Glutamatergic neuron (in vitro differentiated cells): ENCODE data around the gene FRMD4A. TPM values are rescaled to one million over a fixed set of nuclear protein-coding genes. Genes with fewer than 3 reads are reported as not detected.
A peak's percentile ranks its signal among the peaks of the same experiment; 100 is the strongest.
"Not testable (repeated sequence)": the region's sequence is repeated elsewhere in the genome, so short reads cannot be mapped to it uniquely, and the experiment has no call there.

Experiments used
- DNase-seq: peaks from one replicate; pipeline ENCODE4 v3.0.0; 2022
- H3K27ac Mint-ChIP-seq: one replicate; pipeline ENCODE4 v1.8.0; 2020; ENCODE audit warnings: mild to moderate bottlenecking, mixed read lengths, inconsistent platforms; ENCODE audit not compliant: unreplicated experiment
- H3K27me3 Mint-ChIP-seq: one replicate; pipeline ENCODE4 v1.8.0; 2020; ENCODE audit warnings: mild to moderate bottlenecking, moderate library complexity, mixed read lengths, inconsistent platforms; ENCODE audit not compliant: unreplicated experiment
- H3K36me3 Mint-ChIP-seq: one replicate; pipeline ENCODE4 v1.8.0; 2020; ENCODE audit warnings: mild to moderate bottlenecking, mixed read lengths, inconsistent platforms; ENCODE audit not compliant: unreplicated experiment
- H3K4me1 Mint-ChIP-seq: one replicate; pipeline ENCODE4 v1.8.0; 2020; ENCODE audit warnings: mild to moderate bottlenecking, low read depth, mixed read lengths, inconsistent platforms; ENCODE audit not compliant: unreplicated experiment
- H3K4me3 Mint-ChIP-seq: one replicate; pipeline ENCODE4 v1.8.0; 2020; ENCODE audit warnings: mild to moderate bottlenecking, mixed read lengths, inconsistent platforms; ENCODE audit not compliant: unreplicated experiment
- H3K9me3 Mint-ChIP-seq: one replicate; pipeline ENCODE4 v1.8.0; 2020; ENCODE audit warnings: mild to moderate bottlenecking, moderate library complexity, mixed read lengths, inconsistent platforms; ENCODE audit not compliant: unreplicated experiment
- total RNA-seq: library from RNA; stranded (reverse); fragmentation: NEBNext Ultra II Directional; extraction: Animal tissue kit (Norgen Biotek cat#: 25700); gene quantifications from one replicate; pipeline ENCODE4 v1.2.1, GENCODE V29; 2021; ENCODE audit not compliant: unreplicated experiment
- TF ChIP-seq, protein P1 (sequence below): fragments of 200-600 bp; sonication (generic); IDR thresholded peaks from one replicate; pipeline ENCODE4 v1.5.0; 2021; ENCODE audit not compliant: partially characterized antibody, unreplicated experiment

FRMD4A gene
- total RNA-seq, 1 donor from 2014 or later = 70.6 TPM

DNA sequence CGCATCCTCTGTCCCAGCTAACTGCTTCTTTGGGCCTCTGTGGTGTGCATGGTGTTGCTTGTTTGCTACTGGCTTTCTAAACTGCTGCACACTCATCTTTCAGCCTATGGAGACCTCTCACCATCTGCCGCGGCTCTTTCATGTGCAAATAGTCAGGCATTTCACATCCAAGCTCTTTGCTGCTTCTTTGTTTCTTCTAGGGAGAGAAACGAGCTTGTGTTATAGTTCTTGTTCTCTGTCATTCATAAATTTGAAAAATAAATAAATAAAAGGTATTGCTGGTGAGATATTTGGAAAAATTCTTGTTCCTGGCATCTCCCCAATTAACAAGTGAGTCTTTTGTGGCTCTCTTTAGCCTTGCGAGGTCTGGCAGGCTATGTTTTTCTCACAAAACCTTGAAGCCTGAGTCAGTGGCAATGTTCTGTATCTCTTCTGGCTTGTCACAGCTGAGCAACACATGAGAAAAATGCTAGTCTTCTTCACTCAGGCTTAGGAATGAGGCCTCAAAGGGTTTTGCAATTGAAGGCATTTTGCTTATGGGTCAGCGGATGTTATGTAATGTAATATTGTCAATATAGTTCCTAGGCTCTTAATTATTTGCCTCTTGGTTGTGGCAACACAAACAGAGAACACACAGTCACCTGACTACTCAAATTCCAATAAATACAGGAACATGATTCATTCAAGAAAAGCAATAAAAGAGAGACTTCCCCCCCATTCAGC, 274.0 kb downstream of the FRMD4A start:
- peaks cover 5% of the 10 kb centered on the region for H3K27me3 Mint-ChIP-seq
- DNase-seq = peak; percentile 53

DNA sequence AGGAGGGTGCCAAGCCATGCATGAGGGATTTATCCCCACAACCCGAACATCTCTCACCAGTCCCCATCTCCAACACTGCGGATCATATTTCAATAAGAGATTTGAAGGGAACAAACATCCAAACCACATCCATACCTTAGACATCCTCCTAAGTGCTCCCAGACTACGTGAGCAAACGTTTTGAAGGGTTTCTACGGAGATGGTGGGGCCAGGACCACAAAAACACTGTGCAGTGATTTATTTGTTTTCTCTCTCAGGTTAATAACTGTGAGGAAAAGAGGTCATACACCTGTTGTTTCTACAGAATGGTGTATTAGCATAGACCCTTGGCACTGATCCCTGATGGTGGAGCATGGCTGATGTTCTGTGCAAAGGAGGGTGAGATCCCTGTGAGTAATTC, 277.8 kb downstream of the FRMD4A start:
- TF ChIP-seq, protein P1, sequence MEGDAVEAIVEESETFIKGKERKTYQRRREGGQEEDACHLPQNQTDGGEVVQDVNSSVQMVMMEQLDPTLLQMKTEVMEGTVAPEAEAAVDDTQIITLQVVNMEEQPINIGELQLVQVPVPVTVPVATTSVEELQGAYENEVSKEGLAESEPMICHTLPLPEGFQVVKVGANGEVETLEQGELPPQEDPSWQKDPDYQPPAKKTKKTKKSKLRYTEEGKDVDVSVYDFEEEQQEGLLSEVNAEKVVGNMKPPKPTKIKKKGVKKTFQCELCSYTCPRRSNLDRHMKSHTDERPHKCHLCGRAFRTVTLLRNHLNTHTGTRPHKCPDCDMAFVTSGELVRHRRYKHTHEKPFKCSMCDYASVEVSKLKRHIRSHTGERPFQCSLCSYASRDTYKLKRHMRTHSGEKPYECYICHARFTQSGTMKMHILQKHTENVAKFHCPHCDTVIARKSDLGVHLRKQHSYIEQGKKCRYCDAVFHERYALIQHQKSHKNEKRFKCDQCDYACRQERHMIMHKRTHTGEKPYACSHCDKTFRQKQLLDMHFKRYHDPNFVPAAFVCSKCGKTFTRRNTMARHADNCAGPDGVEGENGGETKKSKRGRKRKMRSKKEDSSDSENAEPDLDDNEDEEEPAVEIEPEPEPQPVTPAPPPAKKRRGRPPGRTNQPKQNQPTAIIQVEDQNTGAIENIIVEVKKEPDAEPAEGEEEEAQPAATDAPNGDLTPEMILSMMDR = no peak
- H3K4me1 Mint-ChIP-seq = peaks cover 14% of the 10 kb centered on the region
- no peak for DNase-seq
- H3K27ac Mint-ChIP-seq = no peak overlapping the region
- peaks cover 9% of the 10 kb centered on the region for H3K36me3 Mint-ChIP-seq
- no peak overlapping the region for H3K4me3 Mint-ChIP-seq
- H3K9me3 Mint-ChIP-seq = peaks cover 2% of the 10 kb centered on the region
- peaks cover 8% of the 10 kb centered on the region for H3K27me3 Mint-ChIP-seq

More for the DNA sequence above, 274.0 kb downstream of the FRMD4A start:
- H3K9me3 Mint-ChIP-seq = peaks cover 2% of the 10 kb centered on the region
- peak overlapping the region; percentile 86 for H3K27ac Mint-ChIP-seq
- no peak overlapping the region for H3K4me3 Mint-ChIP-seq
- peaks cover 14% of the 10 kb centered on the region for H3K4me1 Mint-ChIP-seq
- TF ChIP-seq, protein P1 = no peak
- peaks cover 9% of the 10 kb centered on the region for H3K36me3 Mint-ChIP-seq

DNA sequence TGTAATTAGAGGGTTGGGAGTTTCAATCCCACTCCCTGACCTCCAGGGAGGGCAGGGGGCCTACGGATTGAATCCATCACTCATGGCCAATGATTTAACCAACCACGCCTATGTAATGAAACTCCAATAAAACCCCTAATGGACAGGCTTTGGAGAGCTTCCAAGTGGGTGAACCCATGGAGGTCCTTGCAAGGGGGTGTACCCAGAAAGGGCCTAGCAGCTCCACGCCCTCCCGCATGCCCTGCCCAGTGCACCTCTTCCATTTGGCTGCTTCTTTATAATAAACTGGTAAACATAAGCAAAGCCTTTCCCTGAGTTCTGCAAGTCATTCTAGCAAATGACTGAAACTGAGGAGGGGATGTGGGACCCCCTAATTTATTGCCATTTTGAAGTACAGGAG, 280.1 kb downstream of the FRMD4A start:
- no peak overlapping the region for H3K27ac Mint-ChIP-seq
- TF ChIP-seq, protein P1 = no peak

DNA sequence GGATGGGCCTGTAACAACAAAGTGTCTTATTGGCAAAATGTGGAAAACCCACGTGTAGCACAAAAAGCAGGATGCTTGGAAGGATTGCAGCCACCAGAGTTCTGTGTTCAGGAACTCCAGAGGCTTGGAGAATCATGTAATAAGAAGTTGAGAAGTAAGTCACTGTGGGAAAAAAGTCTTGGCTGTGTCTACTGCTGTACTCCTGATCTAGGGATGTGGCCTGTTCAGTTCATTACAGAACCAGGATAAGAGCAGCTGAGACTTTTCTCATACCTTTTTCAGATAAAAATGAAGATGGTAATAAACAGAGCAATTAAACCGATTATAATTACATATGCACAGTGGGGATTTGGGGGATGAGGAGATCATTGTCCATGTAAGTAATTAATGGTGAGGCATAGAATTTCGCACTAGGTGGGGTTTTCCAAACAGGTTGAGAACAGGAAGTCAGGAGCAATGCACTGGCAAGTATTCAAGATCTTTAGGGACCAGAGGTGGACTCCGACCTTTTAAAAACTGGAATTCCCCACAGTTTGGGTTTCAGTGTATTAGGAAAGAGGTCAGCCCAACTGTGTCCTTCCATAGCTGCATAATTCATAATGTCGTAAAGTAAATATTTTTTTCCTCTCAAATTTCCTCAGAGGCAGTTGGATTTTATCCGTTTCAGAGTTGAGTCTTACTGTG, 281.7 kb downstream of the FRMD4A start:
- H3K27me3 Mint-ChIP-seq = peaks cover 10% of the 10 kb centered on the region
- H3K27ac Mint-ChIP-seq = no peak overlapping the region
- DNase-seq = no peak
- H3K4me3 Mint-ChIP-seq = no peak overlapping the region
- no peaks in the 10 kb centered on the region for H3K36me3 Mint-ChIP-seq
- H3K9me3 Mint-ChIP-seq = peaks cover 2% of the 10 kb centered on the region
- H3K4me1 Mint-ChIP-seq = no peaks in the 10 kb centered on the region
- TF ChIP-seq, protein P1 = no peak

More for the DNA sequence above, 280.1 kb downstream of the FRMD4A start:
- no peaks in the 10 kb centered on the region for H3K4me1 Mint-ChIP-seq
- no peak for DNase-seq
- H3K27me3 Mint-ChIP-seq = peaks cover 8% of the 10 kb centered on the region
- peaks cover 9% of the 10 kb centered on the region for H3K36me3 Mint-ChIP-seq
- no peak overlapping the region for H3K4me3 Mint-ChIP-seq
- peaks cover 2% of the 10 kb centered on the region for H3K9me3 Mint-ChIP-seq

DNA sequence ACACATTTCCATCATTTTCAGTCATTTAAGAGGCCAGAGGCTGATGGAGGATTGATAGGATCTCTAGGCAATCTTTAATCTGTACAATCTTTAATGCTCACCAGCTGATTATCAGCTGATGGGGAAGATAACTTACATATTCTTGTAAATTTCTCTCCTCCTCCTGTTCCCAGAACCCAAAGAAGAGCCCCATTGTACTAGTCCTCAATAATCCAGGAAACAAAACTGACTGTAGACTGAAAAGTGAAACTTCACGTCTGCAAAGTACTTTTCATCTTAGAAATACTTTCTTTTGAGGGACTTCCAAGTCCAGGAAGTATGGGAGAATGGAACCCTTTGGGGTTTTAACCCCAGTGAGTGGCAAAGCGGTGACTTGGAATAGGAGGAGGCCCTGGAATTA, 283.3 kb downstream of the FRMD4A start:
- DNase-seq = no peak
- TF ChIP-seq, protein P1 = no peak
- peaks cover 8% of the 10 kb centered on the region for H3K27me3 Mint-ChIP-seq
- no peaks in the 10 kb centered on the region for H3K4me1 Mint-ChIP-seq
- H3K9me3 Mint-ChIP-seq = peaks cover 2% of the 10 kb centered on the region
- no peak overlapping the region for H3K27ac Mint-ChIP-seq
- H3K4me3 Mint-ChIP-seq = no peak overlapping the region
- H3K36me3 Mint-ChIP-seq = no peaks in the 10 kb centered on the region

DNA sequence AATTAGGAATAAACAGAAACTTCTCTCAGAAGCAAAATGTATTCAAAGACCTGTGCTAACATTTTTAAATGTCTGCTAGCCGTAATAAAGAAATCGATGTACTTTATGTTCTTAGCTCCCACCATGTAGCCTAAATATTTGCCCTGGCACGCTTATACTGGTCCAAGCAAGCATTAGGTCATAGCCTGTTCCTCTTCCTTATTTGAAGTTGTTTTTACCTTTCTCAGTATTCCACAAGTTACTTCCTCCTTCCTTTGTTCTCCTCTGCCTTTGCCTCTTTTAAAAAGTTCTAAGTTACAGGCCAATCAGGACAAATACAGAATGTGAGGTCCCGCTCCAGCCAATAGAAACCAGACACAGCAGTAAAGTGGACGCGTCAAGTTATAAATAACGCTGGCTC, 288.7 kb downstream of the FRMD4A start:
- not testable (repeated sequence) for DNase-seq, H3K27ac Mint-ChIP-seq, H3K36me3 Mint-ChIP-seq, H3K4me1 Mint-ChIP-seq, H3K27me3 Mint-ChIP-seq, H3K4me3 Mint-ChIP-seq, H3K9me3 Mint-ChIP-seq
